Hepatocyte (in vitro differentiated cells): Measurements from ENCODE around the gene ELAVL3.

ENCODE experiments used
- CTCF ChIP-seq: fragments of 200-600 bp; sonication (generic); IDR thresholded peaks from 2 replicates; pipeline ENCODE4 v1.5.1; 2016; ENCODE audit warnings: antibody characterized with exemption, mild to moderate bottlenecking; ENCODE audit not compliant: poor library complexity
- EZH2 ChIP-seq: fragments of 200-600 bp; sonication (generic); IDR thresholded peaks from 2 replicates; pipeline ENCODE4 v1.6.1; 2016; ENCODE audit warnings: antibody characterized with exemption, mild to moderate bottlenecking, borderline replicate concordance
- EZH2phosphoT487 ChIP-seq: fragments of 200-600 bp; sonication (generic); IDR thresholded peaks from one replicate; pipeline ENCODE4 v1.6.1; 2018; ENCODE audit warnings: antibody characterized with exemption, mild to moderate bottlenecking, low read depth, moderate library complexity; ENCODE audit not compliant: unreplicated experiment, severe bottlenecking

- TF ChIP-seq CTCF (no peak), EZH2phosphoT487 (no peak), EZH2 (peak; percentile 82)
Observed at GRCh38 chr19:11479898-11480714, 740 bp downstream of the ELAVL3 start.
